A549 (cell line): ENCODE measurements around the gene SPSB2.

Experiments used
- BCL3 ChIP-seq: fragments of >200 bp; sonication (Bioruptor Twin); formaldehyde crosslinking; IDR thresholded peaks from 3 replicates; pipeline ENCODE4 v1.6.1; 2016
- CHD2 ChIP-seq: fragments of 150-350 bp; IDR thresholded peaks from 2 replicates; pipeline ENCODE4 v1.6.1; 2014; ENCODE audit warnings: low read length; ENCODE audit not compliant: partially characterized antibody
- CTCF ChIP-seq: fragments of >200 bp; sonication (Bioruptor Twin); formaldehyde crosslinking; IDR thresholded peaks from 3 replicates; pipeline ENCODE4 v1.5.1; 2016
- HOXA7 ChIP-seq: fragments of 250-450 bp; sonication (Bioruptor Pico); IDR thresholded peaks from 2 replicates; pipeline ENCODE4 v1.5.0; 2020; ENCODE audit warnings: mild to moderate bottlenecking, moderate library complexity
- MAX ChIP-seq: IDR thresholded peaks from 2 replicates; pipeline ENCODE4 v1.6.1; 2012
- RNF2 ChIP-seq: fragments of 200-600 bp; sonication (generic); IDR thresholded peaks from 2 replicates; pipeline ENCODE4 v1.6.1; 2016; ENCODE audit warnings: low read depth, mild to moderate bottlenecking, antibody characterized with exemption, moderate library complexity, borderline replicate concordance
- USF2 ChIP-seq: fragments of 450-650 bp; IDR thresholded peaks from 2 replicates; pipeline ENCODE4 v1.6.1; 2014; ENCODE audit warnings: antibody characterized with exemption

- TF ChIP-seq HOXA7 (CRISPR knock-in tag) (no peak), CTCF (no peak), USF2 (no peak), RNF2 (no peak), BCL3 (no peak), CHD2 (no peak), MAX (no peak)
These were observed 42.7 kb downstream of the SPSB2 start for GRCh38 chr12:6830286-6830890.
